Smooth muscle cell of the brain vasculature (primary cell): ENCODE measurements around the gene AKT1S1.

Experiments used
- DNase-seq: peaks from one replicate; pipeline ENCODE4 v3.0.0-alpha.2; 2012; ENCODE audit warnings: low read depth, low spot score

AKT1S1 gene

GRCh38 chr19:49854378-49855263 lies 22.5 kb downstream of the AKT1S1 start:
- DNase-seq, result no peak

DNA sequence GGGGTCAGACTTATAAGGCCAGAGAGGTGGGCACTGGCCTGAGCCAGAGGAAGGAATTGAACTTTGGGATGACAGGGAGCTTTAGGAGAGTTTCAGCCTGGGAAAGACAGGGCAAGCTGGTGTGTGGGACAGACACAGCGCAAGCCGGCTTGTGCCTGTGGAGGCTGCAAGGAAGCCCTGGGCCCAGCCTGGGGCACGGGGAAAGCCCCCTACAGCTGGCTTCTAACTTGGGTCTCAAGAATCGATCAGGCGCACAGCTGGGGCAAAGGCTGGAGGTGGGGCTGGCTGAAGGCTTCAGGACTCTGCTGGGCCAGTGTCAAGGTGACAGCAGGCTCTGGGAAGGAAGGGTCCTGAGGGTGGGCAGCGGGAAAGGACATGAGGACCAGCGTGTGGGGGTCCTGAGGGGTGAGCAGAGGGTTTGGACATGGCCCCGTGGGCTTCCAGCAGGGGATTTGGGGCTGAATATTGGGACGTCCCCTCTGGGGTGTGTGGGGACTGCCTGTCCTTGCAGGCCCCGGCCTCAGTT lies 23.2 kb downstream of the AKT1S1 start:
- DNase-seq, result no peak

DNA sequence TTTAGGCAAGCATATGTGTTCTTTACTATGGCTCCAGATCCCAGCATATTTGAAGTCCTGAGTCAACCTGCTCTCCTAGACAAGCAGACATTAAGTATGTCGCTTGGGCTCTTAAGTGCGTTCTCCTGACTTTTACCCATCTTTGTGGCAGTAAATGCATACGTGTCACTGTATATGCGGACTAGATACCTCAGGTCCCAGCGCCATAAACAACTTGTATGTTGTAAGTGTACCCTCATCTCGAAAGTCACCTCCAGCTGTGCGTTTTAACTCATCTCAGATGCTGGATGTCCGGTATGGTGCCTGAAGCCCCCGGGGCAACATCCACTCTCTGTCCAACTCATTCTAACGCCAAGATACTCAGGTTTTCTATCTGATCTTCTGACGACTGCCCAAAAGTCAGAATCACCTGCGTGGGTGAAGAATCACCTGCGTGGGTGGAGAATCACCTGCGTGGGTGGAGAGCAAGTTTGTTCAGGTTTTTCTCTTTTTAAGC lies 24.5 kb downstream of the AKT1S1 start:
- DNase-seq, result no peak

- no peak for DNase-seq
These were observed 25.5 kb downstream of the AKT1S1 start for GRCh38 chr19:49851456-49852259.

GRCh38 chr19:49850487-49851342 lies 26.4 kb downstream of the AKT1S1 start, which contains the start of gene PTOV1:
Gene PTOV1 (plus strand): TSS chr19:49851159.
- peak; percentile 78 for DNase-seq

- DNase-seq, result no peak
These were observed 27.0 kb downstream of the AKT1S1 start for GRCh38 chr19:49850221-49850486.

GRCh38 chr19:49849433-49850220 lies 27.5 kb downstream of the AKT1S1 start:
- DNase-seq, result no peak

GRCh38 chr19:49848938-49849337 lies 28.2 kb downstream of the AKT1S1 start:
- DNase-seq, result no peak

DNA sequence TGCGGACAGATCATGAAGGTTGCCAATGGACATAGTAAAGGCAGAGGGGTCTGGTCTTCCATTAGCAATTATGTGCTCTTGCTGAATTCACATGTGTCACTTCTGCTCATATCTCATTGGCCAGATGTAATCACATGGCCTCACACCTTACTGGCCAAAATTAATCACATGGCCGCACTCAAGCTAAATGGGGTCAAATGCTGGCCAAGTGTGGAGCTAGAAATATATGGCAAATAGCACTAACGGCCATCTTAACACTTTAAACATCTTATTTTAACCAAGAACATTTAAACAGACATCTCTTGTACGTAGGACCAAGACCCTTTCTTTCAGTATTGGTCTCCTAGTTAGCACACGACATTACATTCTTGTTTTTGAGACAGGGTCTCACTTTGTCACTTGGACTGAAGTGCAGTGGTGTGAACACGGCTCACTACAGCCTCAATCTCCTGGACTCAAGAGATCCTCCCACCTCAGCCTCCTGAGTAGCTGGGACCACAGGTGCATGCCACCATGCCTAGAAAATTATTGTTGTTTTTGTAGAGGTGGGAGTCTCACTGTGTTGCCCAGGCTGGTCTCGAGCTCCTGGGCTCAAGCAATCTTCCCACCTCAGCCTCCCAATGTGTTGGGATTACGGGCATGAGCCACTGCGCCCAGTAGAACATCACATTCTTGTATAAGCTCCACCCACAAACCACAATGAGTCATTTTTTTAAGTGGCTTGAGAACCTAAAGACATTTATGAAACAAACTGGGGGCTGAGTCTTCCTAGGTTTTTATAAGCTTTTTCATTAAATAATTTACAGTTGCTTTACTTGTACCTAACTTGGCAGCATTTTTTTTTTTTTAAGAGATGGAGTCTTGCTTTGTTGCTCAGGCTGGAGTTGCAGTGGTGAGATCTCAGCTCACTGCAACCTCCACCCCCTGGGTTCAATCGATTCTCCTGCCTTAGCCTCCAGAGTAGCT lies 29.1 kb downstream of the AKT1S1 start:
- DNase-seq, result no peak

GRCh38 chr19:49846408-49846807 lies 30.7 kb downstream of the AKT1S1 start:
- no peak for DNase-seq

DNA sequence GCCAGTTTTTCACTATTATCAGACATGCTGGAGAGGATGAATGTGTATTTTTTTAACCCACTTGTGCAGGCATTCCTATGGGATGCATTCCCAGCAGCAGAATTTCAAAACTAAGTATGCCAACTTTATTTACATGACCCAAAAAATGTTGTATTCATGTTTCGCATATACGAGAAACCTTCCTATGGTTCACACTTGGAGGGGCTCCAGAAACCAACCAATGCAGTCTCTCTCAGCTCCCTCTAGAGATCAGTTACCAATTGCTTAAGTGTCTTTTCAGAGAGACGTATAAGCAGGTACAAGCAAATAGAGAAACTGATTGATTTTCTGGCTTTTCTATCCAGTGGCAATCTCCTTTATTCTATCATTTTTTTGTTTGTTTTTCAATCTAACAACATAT lies 31.7 kb downstream of the AKT1S1 start:
- DNase-seq, result no peak

GRCh38 chr19:49844138-49845095 lies 32.7 kb downstream of the AKT1S1 start:
- DNase-seq, result no peak

- DNase-seq, result no peak
These were observed 33.9 kb downstream of the AKT1S1 start for GRCh38 chr19:49843265-49843664.

DNA sequence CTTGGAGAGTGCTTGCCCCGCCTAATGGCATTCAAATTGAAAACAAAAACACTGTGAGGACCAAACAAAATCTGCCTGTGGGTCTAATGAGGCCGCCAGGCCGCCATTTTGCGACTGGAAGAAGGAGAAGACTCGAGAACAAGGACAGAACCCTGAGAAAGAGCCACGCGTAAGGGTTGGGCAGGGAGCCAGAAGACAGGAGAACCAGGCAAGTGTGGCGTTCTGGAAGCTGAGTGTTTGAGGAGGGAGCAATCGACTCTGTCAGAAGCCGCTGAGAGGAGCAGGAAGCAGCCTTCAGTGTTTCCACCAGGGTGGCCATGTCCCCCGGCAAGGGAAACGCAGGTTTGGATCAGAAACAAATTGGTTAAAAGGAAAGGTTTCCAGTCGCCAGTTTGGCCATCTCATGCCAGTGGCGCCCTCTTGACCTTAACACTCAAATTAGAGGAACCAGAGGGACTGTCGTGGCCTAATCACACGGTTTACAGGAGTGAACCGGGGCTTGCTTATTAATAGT lies 36.4 kb downstream of the AKT1S1 start:
- no peak for DNase-seq

GRCh38 chr19:49840321-49840720 lies 36.8 kb downstream of the AKT1S1 start:
- DNase-seq, result no peak

GRCh38 chr19:49839713-49840112 lies 37.4 kb downstream of the AKT1S1 start:
- DNase-seq, result no peak

DNA sequence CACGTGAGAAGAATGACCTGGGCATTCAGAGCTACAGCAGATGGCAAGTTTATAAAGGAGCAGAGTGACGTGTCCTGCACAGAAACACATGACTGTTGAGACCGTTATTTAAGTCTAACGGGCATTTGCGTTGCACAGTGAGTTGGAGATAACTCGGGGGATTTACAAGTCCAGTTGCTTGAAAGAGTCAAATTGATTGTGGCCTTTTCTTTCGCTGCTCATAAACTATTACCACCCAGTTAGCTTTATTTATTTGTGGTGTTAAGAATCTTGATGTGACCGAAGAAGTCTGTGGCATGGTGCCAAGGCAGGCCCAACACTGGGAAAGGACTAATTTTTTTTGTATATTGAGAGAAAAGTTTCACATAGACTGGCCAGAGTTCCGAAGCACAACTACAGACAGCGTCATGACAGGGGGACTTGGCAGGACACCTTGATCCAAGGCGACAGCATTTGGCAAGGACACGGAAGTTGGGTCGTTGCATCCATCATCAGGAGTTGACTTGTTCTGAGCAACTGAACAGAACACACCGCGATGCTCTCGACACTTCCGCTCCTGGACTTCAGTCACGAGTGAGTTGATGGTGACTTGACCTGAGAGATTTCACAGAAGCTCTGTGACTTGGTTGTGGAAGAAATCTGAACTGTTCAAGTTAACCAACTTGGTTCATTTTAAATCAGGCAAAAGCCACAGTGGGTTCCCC lies 38.1 kb downstream of the AKT1S1 start:
- DNase-seq, result no peak

DNA sequence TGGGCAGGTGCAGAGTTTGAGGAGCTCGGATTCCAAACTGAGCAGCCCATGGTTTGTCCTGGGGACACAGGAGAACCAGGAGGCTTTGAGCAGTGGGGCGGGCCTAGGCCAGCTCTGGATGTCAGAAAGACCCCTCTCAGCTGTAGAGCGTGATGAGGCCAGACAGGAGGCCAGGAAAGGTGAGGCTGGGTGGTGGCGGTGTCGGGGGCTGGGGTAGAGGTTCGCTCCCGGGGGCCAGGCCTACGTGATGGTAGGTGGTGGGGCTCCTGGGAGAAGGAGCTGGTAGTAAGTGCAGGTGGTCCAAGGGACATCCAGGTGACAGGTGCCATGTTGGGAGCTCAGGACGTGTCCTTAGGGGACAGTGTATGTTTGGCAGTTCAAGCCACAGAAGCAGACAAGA lies 39.7 kb downstream of the AKT1S1 start:
- DNase-seq, result no peak
